HG02588 (cell line): ENCODE data around the gene SV2C.

Experiments
- ATAC-seq: cut with Tn5 transposase; IDR thresholded peaks from one replicate; pipeline ENCODE4 v1.9.1; 2021; ENCODE audit warnings: mild to moderate bottlenecking, moderate library complexity; ENCODE audit not compliant: unreplicated experiment

Gene SV2C

DNA sequence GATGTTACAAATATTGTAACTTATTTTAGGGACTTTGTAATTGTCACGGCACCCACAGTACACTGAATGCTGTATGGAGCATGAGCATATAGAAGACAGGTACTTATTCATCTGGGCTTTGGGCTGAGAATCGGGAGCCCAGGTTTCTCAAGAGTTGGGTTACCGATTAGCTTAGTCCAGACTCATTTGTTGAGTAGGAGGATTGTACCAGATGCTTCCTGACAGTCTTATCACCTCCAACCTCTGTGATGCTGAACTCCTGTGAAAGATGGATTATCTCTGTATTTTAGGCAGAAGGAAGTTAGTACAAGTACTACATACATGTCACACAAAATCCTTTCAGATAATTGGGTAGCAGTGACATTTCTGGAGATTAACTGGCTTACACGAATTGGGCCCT is 79.2 kb downstream of the SV2C start:
- ATAC-seq, result no peak

DNA sequence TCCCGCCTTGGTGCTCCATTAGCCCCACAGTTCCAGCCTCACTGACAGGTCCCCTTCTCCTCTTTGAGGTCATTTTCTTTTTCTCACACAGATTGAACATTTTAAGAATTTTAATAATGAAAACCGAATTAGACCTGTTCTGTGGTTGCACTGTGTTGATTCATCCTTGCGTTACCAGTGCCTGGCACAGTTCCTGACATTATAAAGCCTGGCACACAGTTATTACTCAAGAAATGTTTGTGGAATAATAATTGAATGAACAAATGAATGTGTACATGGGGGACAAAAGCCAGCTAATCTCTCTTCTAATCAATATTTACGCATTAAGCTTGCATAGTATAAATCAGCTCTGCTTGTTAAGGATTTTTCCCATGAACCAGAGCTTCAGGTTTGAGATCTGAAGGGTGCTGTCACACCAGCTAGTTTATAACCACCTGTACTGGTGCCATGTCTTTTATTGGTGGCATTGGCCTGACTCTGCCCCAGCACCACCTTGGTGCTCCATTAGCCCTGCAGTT is 80.0 kb downstream of the SV2C start:
- no peak for ATAC-seq

DNA sequence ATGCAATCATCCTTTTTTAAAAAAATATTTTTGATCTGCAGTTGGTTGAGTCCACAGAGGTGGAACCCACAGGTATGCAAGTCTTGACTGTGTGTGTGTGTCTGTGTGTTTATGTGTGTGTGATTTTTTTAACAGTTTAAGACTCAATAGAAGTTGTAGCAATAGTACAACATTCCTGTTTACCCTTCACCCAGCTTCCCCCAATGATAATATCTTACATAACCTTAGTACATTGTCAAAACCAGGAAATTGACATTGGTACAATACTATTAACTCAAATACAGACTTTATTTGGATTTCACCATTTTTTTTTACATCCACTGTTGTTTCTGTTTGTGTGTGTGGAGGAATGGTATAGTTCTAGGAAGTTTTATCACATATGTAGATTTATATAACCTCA is 81.8 kb downstream of the SV2C start:
- no peak for ATAC-seq

DNA sequence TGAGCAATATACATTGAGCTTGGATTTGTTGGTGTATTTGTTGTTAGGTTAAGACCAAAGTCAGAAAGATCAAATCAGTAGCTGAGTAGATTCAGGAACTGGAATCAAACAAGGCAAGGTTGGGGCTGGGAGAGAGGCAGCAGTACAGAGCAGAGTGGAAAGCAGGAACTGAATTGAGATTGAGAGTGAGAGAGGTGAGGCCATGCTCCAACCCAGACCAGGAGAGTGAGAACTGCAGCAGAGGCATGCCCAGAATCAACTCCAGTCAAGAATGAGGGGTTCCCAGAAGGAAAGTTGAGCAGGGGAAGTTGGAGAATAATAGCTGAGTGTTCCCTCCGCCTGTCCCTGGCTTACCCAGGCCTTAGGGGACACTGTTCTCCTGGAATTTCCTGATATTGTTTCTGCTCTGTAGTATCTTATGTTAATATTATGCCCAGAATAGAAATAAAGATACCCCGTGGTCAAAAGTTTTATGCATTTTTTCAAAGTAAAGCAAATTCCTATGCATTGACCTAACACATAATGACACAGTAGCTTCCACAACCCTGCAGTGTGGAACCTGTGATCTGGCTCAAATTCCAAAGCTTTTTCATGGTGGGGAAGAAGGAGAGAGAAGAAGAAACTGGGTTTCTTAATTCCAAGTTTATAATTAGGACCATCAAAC is 82.7 kb downstream of the SV2C start:
- ATAC-seq, result no peak

DNA sequence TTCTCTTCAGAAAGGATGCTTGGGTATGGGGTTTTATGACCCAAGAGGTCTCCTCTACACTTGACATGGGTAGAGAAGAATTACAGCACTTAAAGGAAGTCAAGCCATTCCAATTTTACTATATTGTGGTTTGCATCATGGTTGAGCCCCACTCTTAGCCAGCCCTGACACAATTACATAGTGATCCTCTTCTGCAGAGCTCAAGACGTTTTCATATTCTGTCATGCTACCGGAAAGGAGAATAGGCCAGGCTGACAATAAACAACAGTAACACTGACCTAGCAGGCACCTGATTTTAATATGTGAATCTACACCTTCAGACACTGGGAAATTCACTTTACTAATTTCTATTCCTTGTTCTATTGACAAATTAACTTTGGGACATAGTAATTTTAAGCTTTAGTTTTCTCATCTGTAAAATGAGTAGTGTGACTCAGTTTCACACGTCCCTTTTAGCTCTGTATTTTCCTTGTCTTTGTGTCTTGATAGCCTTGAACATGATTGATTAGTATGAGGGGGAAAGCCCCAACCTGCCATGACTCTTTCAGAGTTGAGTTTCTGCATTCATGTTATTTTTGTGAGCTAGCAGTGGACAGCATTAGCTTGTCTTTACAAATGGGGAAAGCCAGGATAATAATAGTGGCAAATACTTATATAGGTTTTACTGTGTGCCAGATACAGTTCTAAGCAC is 83.8 kb downstream of the SV2C start:
- ATAC-seq, result no peak

DNA sequence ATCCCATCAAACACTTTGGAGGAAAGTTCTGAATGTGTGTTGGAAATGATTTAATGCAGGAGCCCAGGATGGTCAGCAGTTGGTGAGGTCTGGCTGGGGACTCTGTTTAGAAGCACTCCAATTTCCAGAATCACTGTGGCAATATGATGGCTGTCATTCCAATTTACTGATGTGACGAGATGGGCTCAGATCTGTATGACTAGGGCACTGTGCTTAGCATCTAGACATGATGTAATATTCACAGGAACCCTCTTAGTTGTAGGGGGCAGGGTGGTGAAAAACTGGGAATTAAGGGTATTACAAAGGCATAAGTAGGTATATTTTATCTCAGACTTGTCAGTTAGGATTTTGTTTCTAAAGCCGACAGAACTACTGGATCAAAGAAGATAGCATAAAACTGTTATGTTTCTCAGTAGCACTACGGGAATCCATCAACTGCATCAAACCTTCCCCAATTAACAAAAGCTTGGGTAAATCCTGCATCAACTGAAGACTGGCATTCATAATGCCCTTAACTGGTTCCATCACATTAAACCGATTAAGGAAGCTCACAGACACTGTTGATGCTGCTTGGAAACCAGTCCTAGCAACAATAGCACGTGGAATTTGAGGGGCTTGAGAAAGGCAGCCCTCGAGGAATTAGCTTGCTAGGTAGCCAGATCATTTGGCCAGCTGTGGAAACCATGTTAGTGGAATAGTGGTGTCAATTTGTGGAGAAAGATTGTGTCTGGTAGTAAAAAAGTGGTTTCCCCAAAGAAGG is 86.1 kb downstream of the SV2C start:
- no peak for ATAC-seq

DNA sequence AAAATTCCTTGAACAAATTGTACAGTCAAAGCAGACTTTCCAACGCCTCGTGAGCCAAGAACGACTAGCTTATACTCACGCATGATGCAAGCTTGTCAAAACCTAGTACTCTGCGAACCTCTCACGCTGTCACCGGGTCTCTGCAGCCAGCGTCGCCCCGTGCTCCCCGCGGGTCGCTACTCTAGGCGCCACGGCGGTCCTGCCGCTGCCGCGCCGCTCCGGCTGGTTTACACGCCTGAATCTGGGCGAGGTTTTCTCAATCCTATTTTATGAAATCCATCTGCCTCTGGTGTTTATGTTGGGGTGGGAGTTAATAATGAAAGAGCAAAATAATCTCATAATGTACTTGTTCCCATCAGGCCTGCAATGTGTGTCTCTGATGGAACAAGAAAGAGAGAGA is 90.9 kb downstream of the SV2C start:
- ATAC-seq, result no peak

DNA sequence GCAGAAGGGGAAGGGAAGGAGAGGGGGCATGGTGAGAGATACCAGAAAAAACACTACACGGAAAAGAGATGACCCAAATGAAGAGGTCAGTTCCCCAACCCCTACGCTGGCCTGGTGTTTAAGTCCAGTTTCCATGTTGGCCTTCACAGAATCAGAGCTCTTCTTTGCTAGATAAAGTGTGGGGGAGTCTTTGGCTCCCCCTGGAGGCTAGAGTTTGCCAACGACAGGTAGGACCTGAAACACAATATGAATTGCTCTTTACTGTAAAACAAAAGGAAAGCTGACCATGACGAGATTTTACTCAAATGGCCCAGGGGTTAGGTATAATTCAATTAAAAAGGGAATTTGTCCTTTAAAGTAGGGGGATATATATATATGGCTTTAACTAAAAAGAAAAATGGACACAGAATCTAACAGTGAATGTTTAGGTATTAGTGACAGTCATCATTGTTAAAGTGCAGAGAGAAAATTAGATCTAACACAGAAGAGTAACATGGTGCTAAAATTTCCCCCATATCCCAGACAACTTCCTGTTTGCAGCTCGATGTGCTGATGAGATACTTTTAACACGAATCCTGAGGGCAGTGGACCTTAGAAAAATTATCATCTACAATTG is 92.0 kb downstream of the SV2C start:
- ATAC-seq, result peak; percentile 68

DNA sequence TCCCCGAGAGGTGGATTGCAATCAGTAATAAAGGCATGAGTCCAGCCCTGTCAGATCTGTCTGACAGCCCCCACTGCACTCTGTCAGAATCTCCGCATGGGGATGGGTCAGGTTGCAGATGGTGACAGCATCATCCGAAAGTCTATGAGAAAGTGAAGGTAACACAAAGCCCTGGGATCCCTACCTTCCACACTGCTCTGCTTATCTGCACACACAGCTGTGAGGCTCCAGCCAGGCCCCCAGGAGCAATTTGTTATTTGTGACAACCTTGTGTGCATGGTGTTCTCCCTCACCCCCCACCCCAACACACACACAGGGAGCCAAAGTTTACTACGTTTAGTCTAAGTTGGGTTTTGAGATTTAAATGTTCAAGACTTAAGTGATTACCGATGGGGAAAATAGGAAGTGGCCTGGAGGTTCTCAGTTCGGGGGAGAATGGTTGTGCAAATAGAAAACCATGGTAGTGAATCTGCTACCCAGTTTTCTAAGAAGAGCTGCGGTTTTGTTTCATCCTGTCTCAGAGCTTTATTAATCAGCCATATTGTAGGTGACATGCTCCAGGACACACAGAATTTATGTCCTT is 92.7 kb downstream of the SV2C start:
- ATAC-seq, result peak; percentile 59

DNA sequence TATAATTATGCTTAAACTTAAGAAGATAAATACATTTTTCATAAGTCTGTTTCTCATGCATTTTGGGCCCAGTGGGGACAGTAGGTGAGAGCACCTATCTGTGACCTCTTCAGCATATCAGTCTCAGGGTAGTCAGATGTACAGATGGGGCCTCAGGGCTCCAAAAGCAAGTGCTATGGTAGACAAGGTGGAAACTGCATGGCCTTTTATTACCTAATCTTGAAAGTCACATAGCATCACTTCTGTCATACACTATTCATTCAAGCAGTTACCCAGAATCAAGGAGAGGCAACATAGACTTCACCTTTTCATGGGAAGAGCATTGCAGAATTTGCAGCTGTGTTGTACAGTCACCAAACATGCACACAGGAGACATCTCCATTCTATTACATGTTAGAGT is 94.8 kb downstream of the SV2C start:
- ATAC-seq, result no peak

DNA sequence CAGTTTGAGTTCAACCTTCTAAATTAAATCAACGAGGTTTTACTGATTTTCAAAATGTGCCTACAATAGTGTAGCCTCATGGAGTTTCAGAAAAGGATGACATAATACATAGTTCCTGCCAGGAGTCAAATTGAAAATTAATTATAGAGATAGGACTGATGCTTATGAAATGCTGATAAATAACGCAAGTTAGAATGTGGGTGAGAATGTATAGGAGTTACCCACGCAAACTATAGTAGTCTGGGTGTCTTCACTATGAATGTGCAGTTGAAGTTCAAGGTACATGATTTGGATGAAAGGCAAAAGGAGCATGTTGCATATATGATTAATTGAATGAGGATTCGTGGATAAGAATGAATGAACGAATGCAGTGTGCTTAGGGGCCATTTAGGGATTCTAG is 95.7 kb downstream of the SV2C start:
- no peak for ATAC-seq

DNA sequence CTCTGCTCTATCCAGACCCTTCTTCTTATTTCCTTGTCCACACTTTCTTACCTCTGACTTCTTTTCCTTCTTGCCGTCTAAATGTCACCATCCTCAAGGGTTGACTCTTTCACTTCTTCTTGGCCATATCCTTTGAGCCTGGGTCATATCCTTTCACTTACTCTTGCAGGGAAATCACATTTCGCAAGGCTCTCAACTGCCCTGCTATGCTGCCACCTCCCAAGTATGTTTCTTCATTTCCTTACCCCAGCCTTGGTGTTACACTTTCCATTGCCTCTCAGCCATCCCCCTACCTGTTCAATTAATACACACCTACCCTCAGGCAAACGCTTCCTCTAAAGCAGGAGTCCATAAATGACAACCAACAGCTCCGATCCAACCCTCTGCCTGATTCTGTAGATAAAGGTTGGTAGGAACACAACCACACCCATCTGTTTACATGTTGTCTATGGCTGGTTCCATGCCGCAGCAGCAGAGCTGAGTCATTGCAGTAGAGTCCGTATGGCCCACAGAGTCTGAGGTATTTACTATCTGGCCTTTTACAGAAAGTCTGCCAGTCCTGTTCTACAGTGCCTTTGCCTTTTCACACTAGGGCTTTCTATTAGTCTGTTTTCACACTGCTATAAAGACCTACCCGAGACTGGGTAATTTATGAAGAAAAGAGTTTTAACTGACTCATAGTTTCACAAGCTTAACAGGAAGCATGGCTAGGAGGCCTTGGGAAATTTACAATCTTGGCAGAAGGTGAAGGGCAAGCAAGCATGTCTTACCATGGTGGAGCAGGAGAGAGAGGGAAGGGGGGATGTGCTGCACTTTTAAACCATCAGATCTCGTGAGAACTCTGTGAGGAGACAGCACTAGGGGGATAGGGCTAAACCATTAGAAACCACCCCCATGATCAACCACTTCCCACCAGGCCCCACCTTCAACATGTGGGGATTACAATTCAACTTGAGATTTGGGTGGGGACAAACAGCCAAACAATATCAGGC is 97.9 kb downstream of the SV2C start:
- ATAC-seq, result no peak

DNA sequence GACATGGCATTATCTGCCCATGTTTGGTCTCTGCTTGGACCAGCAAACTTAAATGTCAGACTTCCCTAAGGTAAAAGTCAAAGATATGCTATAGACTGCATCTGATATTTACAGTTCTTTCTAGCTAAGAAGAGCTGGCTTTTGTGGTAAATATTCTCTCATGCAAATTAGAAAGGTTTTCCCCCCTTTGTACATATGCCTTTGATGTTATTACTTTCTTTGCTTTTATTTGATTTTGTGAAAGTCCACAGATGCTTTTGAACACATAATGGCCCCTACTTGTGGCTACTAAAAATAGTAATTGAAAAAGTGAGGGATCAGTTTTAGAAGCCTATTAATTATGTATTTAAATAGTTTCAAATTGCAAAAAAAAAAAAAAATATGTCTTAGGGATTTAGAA is 104.2 kb downstream of the SV2C start:
- no peak for ATAC-seq

DNA sequence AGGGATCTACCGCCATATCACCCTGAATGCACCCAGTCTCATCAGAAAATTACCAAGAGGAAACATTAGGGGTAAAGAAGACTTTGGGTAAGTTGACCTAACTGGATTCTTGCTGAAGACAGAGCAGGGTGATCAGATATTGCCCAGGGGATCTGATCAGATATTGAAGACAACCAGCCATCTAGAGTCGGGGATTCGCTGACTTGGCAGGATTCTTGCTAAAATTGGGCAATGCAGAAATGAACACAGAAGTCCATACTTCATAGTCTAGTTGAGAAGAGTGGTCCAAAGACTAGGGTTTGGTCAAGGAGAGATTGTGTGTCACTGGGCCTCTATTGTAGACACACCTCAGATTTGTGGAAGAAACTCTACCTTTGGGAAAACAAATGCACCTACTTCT is 107.2 kb downstream of the SV2C start:
- ATAC-seq, result no peak

DNA sequence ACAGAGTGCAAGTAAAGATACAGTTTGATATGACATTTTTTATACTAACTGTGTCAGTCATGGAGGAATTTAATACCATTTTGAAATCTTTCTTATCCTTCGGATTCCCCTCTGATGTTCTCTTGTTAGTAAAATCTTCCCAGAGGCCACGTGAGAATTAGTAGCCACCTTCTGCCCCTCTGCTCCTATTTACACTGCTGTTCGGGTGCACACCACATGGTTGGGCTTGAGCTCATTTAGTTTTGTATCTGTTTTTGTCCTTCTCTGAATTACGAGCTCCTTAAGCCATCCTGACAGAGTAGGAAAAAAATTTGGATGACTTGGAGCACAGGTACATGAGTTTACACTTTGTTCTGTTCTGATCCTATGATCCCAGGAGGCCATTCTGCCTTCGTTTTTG is 109.7 kb downstream of the SV2C start:
- no peak for ATAC-seq

DNA sequence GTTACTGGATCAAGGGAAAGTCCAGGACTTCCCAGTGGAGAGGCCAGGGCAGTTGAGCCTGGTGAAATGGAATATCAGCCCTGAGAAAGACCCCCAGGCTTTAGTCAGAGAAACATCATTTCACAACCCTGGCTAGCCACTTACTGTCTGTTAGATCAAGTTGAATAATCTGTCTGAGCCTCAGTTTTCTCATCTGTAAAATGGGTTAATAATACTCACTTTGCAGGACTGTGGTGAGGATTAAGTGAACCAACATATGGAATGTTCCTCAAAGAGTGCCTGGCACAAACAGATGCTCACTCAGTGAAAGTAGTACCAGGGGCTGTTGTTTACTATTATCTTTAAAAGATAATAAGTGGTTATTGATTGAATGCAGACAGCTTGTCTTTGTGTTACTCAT is 110.5 kb downstream of the SV2C start:
- ATAC-seq, result no peak

DNA sequence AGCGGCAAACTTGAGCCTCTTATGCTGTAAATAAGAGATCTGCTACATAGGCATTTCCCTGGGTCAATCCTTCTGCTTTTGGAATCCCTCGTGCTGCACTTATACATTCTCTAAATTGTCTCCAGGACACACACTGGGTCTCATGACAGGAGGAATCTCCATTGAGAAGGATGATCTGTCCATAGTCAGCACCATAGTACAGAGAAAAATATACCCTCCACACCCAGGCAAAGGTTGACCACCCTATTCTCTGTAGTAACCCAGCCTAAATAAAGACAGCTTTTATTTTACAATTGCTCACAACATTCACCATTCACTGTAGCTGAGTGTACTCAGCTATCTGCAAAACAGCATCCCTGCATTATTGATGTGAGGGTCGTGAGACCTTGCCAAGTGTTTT is 111.2 kb downstream of the SV2C start:
- no peak for ATAC-seq

DNA sequence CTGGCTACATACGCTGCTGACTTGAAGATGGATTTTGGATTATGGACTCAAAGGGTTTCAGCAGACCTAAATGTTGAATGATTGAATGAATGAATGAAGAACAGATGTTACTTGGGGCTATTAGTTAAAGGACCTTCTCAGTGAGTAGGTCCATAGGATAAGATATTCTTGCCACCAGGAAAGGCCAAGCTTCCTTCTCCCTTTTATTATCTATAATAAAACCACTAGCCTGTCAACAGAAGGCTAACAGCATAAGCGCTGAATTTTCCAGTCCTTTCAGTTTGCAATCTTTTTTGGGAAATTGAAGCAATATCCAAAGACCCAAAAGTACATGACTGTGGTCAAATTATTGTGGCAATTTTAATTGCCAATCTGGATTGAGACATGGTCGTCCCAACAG is 113.3 kb downstream of the SV2C start:
- no peak for ATAC-seq

DNA sequence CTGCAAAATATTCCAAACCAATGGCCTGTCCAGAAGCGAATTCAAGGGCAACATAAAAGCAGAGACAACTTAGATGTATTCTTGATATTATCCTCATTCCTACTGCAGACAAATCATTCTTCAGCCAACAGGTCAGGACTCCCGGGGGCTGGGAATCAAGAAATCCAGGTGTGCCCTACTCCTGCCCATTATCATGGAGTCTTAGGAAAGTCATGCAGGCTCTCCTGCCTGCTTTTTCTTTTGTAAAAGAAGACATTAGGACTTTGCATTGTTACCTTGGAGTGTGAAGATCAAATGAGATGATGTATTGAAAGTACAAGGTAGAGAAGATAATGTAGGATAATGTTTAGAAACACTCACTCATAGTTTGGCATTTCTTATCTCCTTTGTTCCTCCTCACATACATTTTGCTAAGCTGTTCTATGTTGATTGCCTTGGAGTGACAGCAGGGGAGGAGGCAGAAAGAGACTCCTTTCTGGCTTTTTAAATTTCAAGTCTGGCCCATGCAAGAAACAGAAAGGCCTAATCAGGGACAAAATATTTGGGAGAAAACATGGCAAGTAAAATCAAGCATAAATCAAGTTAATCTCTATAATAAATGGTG is 113.8 kb downstream of the SV2C start:
- ATAC-seq, result no peak

DNA sequence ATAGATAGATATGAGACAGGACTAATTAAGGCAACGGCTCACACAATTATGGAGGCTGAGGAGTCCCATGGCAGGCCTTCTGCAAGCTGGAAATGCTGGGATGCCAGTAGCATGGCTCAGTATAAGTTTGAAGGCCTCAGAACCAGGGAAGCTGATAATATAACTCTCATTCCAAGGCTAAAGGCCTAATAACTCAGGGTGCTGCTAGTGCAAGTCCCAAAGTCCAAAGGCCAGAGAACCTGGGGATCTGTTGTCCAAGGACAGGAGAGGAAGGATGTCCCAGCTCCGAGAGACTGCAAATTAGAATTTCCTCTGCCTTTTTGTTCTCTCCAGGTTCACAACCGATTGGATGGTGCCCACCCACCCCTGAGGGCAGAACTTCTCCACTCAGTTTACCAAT is 114.5 kb downstream of the SV2C start:
- ATAC-seq, result no peak
